Activated naive CD4-positive, alpha-beta T cell treated with anti-CD3 and anti-CD28 coated beads, Interleukin-2, amount 50 U/mL, for 72 hours (primary cell): ENCODE data around the gene FASTK. TPM values are rescaled to one million over a fixed set of nuclear protein-coding genes. Genes with fewer than 3 reads are reported as not detected.

Source experiments
- ATAC-seq, 2 donors: fragments of 150-1000 bp; cut with Tn5 transposase; 2 replicates each; pipeline ENCODE4 v1.10.0; 2021; ENCODE audit warnings: mild to moderate bottlenecking in 2 of 2, moderate library complexity in 2 of 2
- DNase-seq, 2 donors: peaks; one replicate each; pipeline ENCODE4 v3.0.0; 2021 to 2022; ENCODE audit warnings: low spot score in 2 of 2
- H3K27ac Mint-ChIP-seq, 2 donors: one replicate each; pipeline ENCODE4 v1.8.0; 2022; ENCODE audit warnings: mild to moderate bottlenecking in 2 of 2, mixed read lengths in 2 of 2
- H3K36me3 Mint-ChIP-seq, 2 donors: one replicate each; pipeline ENCODE4 v1.8.0; 2022; ENCODE audit warnings: mixed read lengths in 2 of 2
- H3K9me3 Mint-ChIP-seq, 2 donors: one replicate each; pipeline ENCODE4 v1.8.0; 2022; ENCODE audit warnings: mixed read lengths in 2 of 2
- total RNA-seq, 2 donors: library from RNA; stranded (reverse); gene quantifications; one replicate each; pipeline ENCODE4 v1.2.3, GENCODE V29; 2022

The FASTK gene
- total RNA-seq, 2 donors from 2014 or later: 27.0 to 62.0 TPM

GRCh38 chr7:151064993-151065392, 15.6 kb downstream of the FASTK start:
- H3K27ac Mint-ChIP-seq: peak overlapping the region in 1 of 2 donors; percentile 53
- DNase-seq (no peak), ATAC-seq (no peak)
- H3K36me3 Mint-ChIP-seq: no peaks in the 10 kb centered on the region
- H3K9me3 Mint-ChIP-seq: no peaks in the 10 kb centered on the region

DNA sequence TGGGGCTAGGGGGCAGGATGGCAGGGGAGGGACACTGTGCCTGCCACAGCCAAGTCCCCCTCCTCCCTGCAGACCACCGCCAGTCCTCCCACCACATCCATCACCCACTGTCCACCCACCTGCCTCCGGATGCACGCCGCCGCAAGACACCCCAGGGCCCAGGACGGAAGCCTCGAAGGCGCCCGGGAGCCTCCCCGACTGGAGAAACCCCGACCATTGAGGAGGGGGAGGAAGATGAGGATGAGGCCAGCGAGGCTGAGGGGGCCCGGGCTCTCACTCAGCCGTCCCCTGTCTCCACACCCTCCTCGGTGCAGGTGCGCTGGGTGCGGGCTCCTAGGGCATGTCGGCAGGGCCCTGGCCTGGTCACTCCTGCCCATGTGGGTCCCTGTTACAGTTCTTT, 16.2 kb downstream of the FASTK start:
- DNase-seq (no peak), ATAC-seq (no peak)
- H3K36me3 Mint-ChIP-seq: no peaks in the 10 kb centered on the region
- H3K9me3 Mint-ChIP-seq: no peaks in the 10 kb centered on the region
- H3K27ac Mint-ChIP-seq: no peak overlapping the region

- Mint-ChIP-seq H3K27ac (peak overlapping the region in 1 of 2 donors; percentile 36), H3K36me3 (no peaks in the 10 kb centered on the region), H3K9me3 (no peaks in the 10 kb centered on the region)
- DNase-seq (no peak), ATAC-seq (no peak)
Observed at GRCh38 chr7:151063212-151063561, 17.4 kb downstream of the FASTK start.

GRCh38 chr7:151062399-151063211, 18.0 kb downstream of the FASTK start:
- H3K36me3 Mint-ChIP-seq: no peaks in the 10 kb centered on the region
- no peaks in the 10 kb centered on the region for H3K9me3 Mint-ChIP-seq
- no peak for ATAC-seq
- no peak overlapping the region for H3K27ac Mint-ChIP-seq
- no peak for DNase-seq

- Mint-ChIP-seq H3K36me3 (no peaks in the 10 kb centered on the region), H3K27ac (peak overlapping the region in 1 of 2 donors; percentile 67), H3K9me3 (no peaks in the 10 kb centered on the region)
- DNase-seq: no peak
- no peak for ATAC-seq
Observed at GRCh38 chr7:151062111-151062398, 18.6 kb downstream of the FASTK start.

DNA sequence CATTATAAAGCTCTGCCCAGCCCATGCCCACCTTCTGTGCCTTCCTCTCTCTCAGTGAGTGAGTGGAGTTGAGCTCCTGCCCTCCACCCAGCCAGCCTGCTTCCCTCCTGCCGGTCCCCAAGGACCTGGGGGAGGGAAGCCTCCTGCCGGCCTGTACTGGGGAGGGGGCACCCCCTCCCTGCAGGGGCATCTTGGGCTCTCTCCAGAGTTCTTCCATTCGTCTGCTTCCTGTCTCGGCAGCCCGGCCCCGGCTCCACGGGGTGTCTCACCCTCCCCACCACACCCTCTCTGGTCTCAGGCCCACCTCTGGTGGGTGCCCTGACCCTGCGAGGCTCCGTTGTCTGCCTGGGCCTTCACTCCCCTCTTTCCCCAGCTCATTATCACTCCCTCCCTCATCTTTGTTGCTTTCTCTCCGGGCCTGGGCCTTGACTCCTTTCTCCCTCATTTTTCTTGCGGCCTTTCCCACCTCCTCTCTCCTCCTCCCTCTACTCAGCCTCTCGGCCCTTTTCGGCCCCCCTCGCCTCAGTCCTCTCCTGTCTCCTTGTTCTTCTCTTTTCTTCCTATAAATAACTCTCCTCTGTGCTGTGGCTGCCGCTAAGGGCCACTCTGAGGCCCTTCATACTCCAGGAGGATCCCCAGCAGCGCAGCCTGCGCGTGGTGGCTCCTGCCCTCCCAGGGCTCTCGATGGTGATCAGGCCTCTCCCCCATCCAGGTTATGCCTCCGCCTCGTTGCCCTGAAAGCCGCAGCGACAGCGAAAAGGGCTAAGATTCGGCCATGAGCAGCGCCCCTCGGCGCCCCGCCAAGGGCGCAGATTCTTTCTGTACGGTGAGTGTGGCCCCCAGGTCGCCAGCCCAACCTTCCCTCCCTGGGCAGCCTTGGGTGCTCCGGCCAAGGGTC, 19.1 kb downstream of the FASTK start:
- no peak for ATAC-seq
- Mint-ChIP-seq H3K9me3 (no peaks in the 10 kb centered on the region), H3K27ac (peak overlapping the region; percentile 5 to 67)

DNA sequence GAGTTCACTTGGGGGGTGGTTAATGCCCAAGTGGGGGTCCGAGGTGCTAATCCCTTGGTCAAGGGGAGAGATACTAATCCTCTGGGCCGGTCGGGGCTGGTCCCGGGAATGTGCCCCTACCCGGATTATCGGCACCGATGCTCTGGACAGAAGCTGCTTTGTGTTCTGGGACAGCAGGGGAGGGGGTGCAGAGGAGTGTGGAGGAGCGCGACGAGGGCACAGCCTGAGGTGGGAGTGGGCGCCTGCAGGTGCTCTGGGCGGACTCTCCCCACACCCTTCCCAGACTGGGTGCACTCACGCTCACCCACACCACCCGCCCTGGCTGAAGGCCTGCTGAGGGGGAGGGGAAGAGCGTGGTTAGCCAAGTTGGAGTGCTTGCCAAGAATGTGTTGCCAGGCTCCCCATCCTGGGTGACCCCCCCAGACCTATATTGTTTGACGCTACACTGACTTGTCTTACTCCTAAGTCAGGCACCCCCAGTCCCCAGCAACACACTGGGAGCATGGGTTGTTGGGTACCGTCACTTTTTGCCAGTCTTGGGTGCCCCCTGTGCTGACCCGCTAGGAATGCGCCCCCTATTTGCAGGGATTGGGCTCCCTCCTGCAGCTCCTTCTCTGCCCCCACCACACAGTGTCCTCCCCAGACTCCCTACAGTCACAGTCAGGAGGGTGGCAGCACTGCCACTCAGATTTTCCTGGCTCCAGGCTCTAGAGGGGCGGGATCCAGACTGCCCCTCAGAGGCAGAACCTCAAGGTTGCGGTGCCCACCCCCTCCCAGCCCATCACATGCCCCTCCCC, 20.0 kb downstream of the FASTK start:
- ATAC-seq: no peak
- H3K36me3 Mint-ChIP-seq: no peaks in the 10 kb centered on the region

More for the DNA sequence above, 19.1 kb downstream of the FASTK start:
- no peak for DNase-seq
- H3K36me3 Mint-ChIP-seq: no peaks in the 10 kb centered on the region

DNA sequence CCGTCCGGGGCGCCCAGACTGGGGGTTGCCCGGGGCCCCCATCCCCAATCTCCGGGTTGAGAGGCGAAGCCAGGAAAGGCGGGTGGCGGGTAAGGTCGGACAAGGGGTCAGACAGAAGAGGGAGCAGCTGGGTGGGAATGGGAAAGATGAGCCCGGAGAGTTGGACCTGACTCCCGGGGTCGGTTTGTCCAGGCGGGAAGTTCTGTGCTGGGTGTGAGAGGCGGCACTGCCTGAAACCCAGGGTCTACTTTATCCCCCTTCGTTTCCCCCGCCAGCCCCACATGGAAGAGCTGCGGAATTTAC, 20.5 kb downstream of the FASTK start:
- H3K9me3 Mint-ChIP-seq: no peaks in the 10 kb centered on the region
- H3K36me3 Mint-ChIP-seq: no peaks in the 10 kb centered on the region
- no peak for DNase-seq
- no peak for ATAC-seq
- H3K27ac Mint-ChIP-seq: peak overlapping the region; percentile 79 to 86

More for the DNA sequence above, 20.0 kb downstream of the FASTK start:
- DNase-seq: no peak
- H3K27ac Mint-ChIP-seq: peak overlapping the region; percentile 86 to 90
- H3K9me3 Mint-ChIP-seq: no peaks in the 10 kb centered on the region

GRCh38 chr7:151059367-151060112, 21.1 kb downstream of the FASTK start, which contains the start of gene SLC4A2:
TSS of gene SLC4A2 (plus strand) at chr7:151059589. CDS start at chr7:151061988, 2,399 bp downstream.
- no peaks in the 10 kb centered on the region for H3K9me3 Mint-ChIP-seq
- peak; percentile 73 to 75 for DNase-seq
- peak; percentile 13 to 25 for ATAC-seq
- H3K36me3 Mint-ChIP-seq: no peaks in the 10 kb centered on the region
- H3K27ac Mint-ChIP-seq: peak within 1 kb of the TSS; percentile 86 to 92

DNA sequence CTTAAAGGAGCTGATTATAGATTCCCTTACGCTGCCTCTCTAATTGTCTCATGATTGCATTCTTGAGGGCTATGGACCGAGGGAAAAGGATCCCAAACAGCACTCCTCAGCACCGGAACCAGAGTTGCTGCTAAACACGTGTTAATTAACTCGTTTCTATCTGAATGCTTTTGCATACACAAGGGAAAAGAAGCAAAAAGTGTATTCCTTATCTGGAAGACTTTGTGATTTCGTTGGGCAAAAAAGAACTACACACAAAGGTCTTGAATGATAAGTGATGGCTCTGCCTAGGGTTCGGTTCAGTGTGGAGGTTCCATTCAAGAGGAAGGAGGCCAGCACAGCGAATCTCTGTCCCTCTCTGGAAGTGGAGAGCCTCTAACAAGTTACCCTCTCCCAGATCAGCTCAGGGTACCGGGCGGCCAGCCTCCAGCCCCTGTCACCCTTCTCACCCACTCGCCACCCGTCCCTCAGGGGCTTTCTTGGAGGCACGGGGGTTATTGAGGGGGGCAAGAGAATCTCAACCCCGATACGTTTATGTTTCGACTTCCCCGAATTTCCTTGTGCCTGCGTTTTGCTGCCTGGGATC, 21.7 kb downstream of the FASTK start:
- Mint-ChIP-seq H3K36me3 (no peaks in the 10 kb centered on the region), H3K9me3 (no peaks in the 10 kb centered on the region)
- peak in 1 of 2 donors; percentile 33 for DNase-seq

DNA sequence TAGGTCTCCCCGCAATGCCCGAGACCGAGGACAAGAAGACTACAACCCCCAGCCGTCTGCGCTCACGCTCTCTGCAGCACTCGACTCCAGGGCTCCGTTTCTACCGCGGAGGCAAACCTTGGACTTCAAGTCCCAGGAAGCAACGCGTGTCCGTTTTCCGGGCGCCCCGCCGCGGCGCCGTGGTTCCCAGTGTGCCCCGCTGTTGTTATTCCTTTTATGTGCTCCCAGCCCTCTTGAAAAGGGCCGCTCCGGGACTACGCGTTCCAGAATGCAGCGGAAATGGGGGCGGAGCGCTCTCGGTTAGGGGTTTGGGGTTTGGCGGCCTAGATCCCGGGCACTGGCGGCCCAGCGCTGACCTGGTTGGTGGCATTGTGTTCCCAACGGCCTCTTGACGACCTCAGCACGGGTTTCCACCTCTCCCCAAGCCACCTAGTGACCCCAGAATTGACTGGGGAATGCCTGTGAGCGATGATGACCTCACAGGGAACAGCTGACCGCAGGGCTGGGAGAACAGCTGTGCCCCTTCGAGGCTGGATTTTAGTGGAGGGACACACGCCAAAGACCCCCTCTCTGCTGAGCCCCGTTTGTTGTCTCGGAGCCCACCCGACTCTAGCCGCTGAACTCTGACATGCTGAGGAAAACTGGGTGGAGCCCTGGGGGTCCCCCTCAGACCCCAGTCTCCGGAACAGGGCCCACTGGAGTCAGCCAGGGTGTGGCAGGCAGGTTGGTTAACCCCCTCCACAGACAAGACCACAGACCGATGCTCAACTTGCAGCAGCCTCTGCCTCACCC, 22.4 kb downstream of the FASTK start:
- DNase-seq (peak; percentile 93), ATAC-seq (peak; percentile 92 to 95)
- Mint-ChIP-seq H3K9me3 (no peaks in the 10 kb centered on the region), H3K36me3 (no peaks in the 10 kb centered on the region), H3K27ac (peak overlapping the region; percentile 86 to 90)

More for the DNA sequence above, 21.7 kb downstream of the FASTK start:
- H3K27ac Mint-ChIP-seq: peak overlapping the region; percentile 86 to 90
- no peak for ATAC-seq

DNA sequence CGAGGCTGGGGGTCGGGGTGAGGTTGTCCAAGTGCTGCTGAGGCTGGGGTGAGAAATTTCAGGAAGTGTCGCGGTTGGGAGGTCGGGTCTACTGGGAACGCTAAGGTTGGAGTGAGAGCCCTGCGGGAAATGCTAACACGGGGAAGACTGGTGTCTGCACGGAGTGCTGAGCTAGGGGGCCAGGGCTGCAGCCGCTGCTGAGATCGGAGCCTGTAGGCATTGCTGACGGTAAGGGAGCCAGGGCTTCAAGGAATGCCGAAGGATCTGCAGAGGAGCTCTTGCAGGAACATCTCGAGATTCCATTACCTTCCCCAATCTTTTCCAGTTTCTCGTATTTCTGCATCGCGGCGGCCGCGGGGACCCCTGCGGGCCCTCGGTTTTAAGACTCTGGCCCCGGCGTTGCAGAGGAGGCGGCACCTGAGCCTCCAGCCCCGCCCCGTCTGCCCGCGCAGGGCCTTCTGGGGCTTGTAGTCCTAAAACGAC, 23.1 kb downstream of the FASTK start, which contains the start of gene CDK5:
Gene CDK5 (minus strand): TSS at position 392 of the 483 bp plus-strand sequence. CDS start 49 bp downstream, at position 343.
- DNase-seq: no peak
- peak within 1 kb of the TSS; percentile 86 to 90 for H3K27ac Mint-ChIP-seq
- H3K9me3 Mint-ChIP-seq: no peaks in the 10 kb centered on the region
- H3K36me3 Mint-ChIP-seq: no peaks in the 10 kb centered on the region
- ATAC-seq: peak; percentile 0 to 1

- DNase-seq (no peak), ATAC-seq (no peak)
- Mint-ChIP-seq H3K27ac (peak overlapping the region; percentile 33 to 86), H3K9me3 (no peaks in the 10 kb centered on the region), H3K36me3 (no peaks in the 10 kb centered on the region)
Observed at GRCh38 chr7:151056666-151057505, 23.7 kb downstream of the FASTK start.

- Mint-ChIP-seq H3K9me3 (no peaks in the 10 kb centered on the region), H3K36me3 (no peaks in the 10 kb centered on the region), H3K27ac (no peak overlapping the region)
- DNase-seq (no peak), ATAC-seq (no peak)
Observed at GRCh38 chr7:151056283-151056665, 24.3 kb downstream of the FASTK start.
